ENCODE data around the gene CLGN.

The CLGN gene

GRCh38 chr4:140463182-140463581, 35.7 kb upstream of the CLGN start:
- ATAC-seq = no peak
- TF ChIP-seq ZNF70 (CRISPR knock-in tag; IDR thresholded peaks at IDR 0.05) (no peak), CSRNP3 (CRISPR knock-in tag; IDR thresholded peaks at IDR 0.05) (no peak), PATZ1 (CRISPR knock-in tag; IDR thresholded peaks at IDR 0.05; ENCODE audit: borderline replicate concordance) (no peak), TOX (CRISPR knock-in tag; IDR thresholded peaks at IDR 0.05; ENCODE audit: borderline replicate concordance) (no peak), PPARA (CRISPR knock-in tag; IDR thresholded peaks at IDR 0.05; ENCODE audit: borderline replicate concordance) (no peak), ZC3H10 (CRISPR knock-in tag; IDR thresholded peaks at IDR 0.05) (no peak), ZFP30 (CRISPR knock-in tag; IDR thresholded peaks at IDR 0.05) (no peak), SNAI2 (CRISPR knock-in tag; IDR thresholded peaks at IDR 0.05) (no peak), ARNTL (CRISPR knock-in tag; IDR thresholded peaks at IDR 0.05; ENCODE audit: borderline replicate concordance, low read depth) (no peak), CREB5 (CRISPR knock-in tag; IDR thresholded peaks at IDR 0.05; ENCODE audit: low read depth) (no peak), BACH2 (CRISPR knock-in tag; IDR thresholded peaks at IDR 0.05; ENCODE audit: borderline replicate concordance) (no peak), ZFP3 (CRISPR knock-in tag; IDR thresholded peaks at IDR 0.05) (no peak), TCF4 (CRISPR knock-in tag; IDR thresholded peaks at IDR 0.05; ENCODE audit: borderline replicate concordance) (no peak), RARB (CRISPR knock-in tag; IDR thresholded peaks at IDR 0.05) (no peak), OSR1 (CRISPR knock-in tag; IDR thresholded peaks at IDR 0.05) (no peak)

- ATAC-seq = no peak
- no peak for TF ChIP-seq CREB5 (CRISPR knock-in tag; IDR thresholded peaks at IDR 0.05; ENCODE audit: low read depth)
- no peak for TF ChIP-seq PATZ1 (CRISPR knock-in tag; IDR thresholded peaks at IDR 0.05; ENCODE audit: borderline replicate concordance)
- TF ChIP-seq ARNTL (CRISPR knock-in tag; IDR thresholded peaks at IDR 0.05; ENCODE audit: borderline replicate concordance, low read depth) = no peak
- no peak for TF ChIP-seq ZNF8 (CRISPR knock-in tag; IDR thresholded peaks at IDR 0.05)
- no peak for TF ChIP-seq TOX (CRISPR knock-in tag; IDR thresholded peaks at IDR 0.05; ENCODE audit: borderline replicate concordance)
- TF ChIP-seq CSRNP3 (CRISPR knock-in tag; IDR thresholded peaks at IDR 0.05) = no peak
- TF ChIP-seq ZFP3 (CRISPR knock-in tag; IDR thresholded peaks at IDR 0.05) = no peak
- TF ChIP-seq POU6F1 (CRISPR knock-in tag; IDR thresholded peaks at IDR 0.05; ENCODE audit: borderline replicate concordance, low read depth) = no peak
- TF ChIP-seq ZC3H10 (CRISPR knock-in tag; IDR thresholded peaks at IDR 0.05) = no peak
- TF ChIP-seq ISL1 (CRISPR knock-in tag; IDR thresholded peaks at IDR 0.05) = no peak
- TF ChIP-seq ZNF565 (CRISPR knock-in tag; conservative IDR thresholded peaks at IDR 0.05; ENCODE audit: low read depth) = no peak
- no peak for TF ChIP-seq CSDC2 (CRISPR knock-in tag; IDR thresholded peaks at IDR 0.05)
- TF ChIP-seq TCF4 (CRISPR knock-in tag; IDR thresholded peaks at IDR 0.05; ENCODE audit: borderline replicate concordance) = no peak
- no peak for TF ChIP-seq ZNF70 (CRISPR knock-in tag; IDR thresholded peaks at IDR 0.05)
- no peak for TF ChIP-seq PPARA (CRISPR knock-in tag; IDR thresholded peaks at IDR 0.05; ENCODE audit: borderline replicate concordance)
- TF ChIP-seq RARB (CRISPR knock-in tag; IDR thresholded peaks at IDR 0.05) = no peak
- TF ChIP-seq TSHZ2 (CRISPR knock-in tag; IDR thresholded peaks at IDR 0.05) = no peak
- TF ChIP-seq OSR1 (CRISPR knock-in tag; IDR thresholded peaks at IDR 0.05) = no peak
- TF ChIP-seq GLIS3 (CRISPR knock-in tag; IDR thresholded peaks at IDR 0.05) = no peak
Measured at GRCh38 chr4:140450352-140450751, 22.9 kb upstream of the CLGN start.
